Glomerular visceral epithelial cell (primary cell): Measurements from ENCODE around the gene ISG15.
"Not testable (repeated sequence)": the region's sequence is repeated elsewhere in the genome, so short reads cannot be mapped to it uniquely, and the experiment has no call there.

Experiments
- DNase-seq: peaks from one replicate; pipeline ENCODE4 v3.0.0-alpha.2; 2016; ENCODE audit errors: extremely low spot score

The ISG15 gene

GRCh38 chr1:1026599-1027413 lies 13.5 kb downstream of the ISG15 start:
- DNase-seq = no peak

GRCh38 chr1:1027791-1028190 lies 14.5 kb downstream of the ISG15 start:
- no peak for DNase-seq

- DNase-seq = not testable (repeated sequence)
Observed at GRCh38 chr1:1030867-1031658, 17.8 kb downstream of the ISG15 start.

- DNase-seq = no peak
Observed at GRCh38 chr1:1031659-1032235, 18.4 kb downstream of the ISG15 start.

GRCh38 chr1:1032424-1032823 lies 19.1 kb downstream of the ISG15 start:
- no peak for DNase-seq

- no peak for DNase-seq
Observed at GRCh38 chr1:1033009-1033587, 19.8 kb downstream of the ISG15 start.

GRCh38 chr1:1033731-1034438 lies 20.6 kb downstream of the ISG15 start:
- no peak for DNase-seq

GRCh38 chr1:1034439-1034781 lies 21.1 kb downstream of the ISG15 start:
- DNase-seq = no peak

GRCh38 chr1:1035291-1035943 lies 22.1 kb downstream of the ISG15 start:
- DNase-seq = no peak

GRCh38 chr1:1037366-1038327 lies 24.4 kb downstream of the ISG15 start:
- DNase-seq = no peak

- no peak for DNase-seq
Observed at GRCh38 chr1:1038694-1039093, 25.4 kb downstream of the ISG15 start.

- DNase-seq = no peak
Observed at GRCh38 chr1:1039145-1039910, 26.0 kb downstream of the ISG15 start.

GRCh38 chr1:1040004-1040991 lies 27.0 kb downstream of the ISG15 start:
- peak; percentile 80 for DNase-seq

- DNase-seq = no peak
Observed at GRCh38 chr1:1041092-1041523, 27.8 kb downstream of the ISG15 start.

GRCh38 chr1:1041873-1042272 lies 28.6 kb downstream of the ISG15 start:
- DNase-seq = no peak

GRCh38 chr1:1042835-1043234 lies 29.5 kb downstream of the ISG15 start:
- no peak for DNase-seq

GRCh38 chr1:1043411-1043810 lies 30.1 kb downstream of the ISG15 start:
- DNase-seq = no peak

- no peak for DNase-seq
Observed at GRCh38 chr1:1043921-1044320, 30.6 kb downstream of the ISG15 start.
